Measurements from ENCODE around the gene TEC. TPM values are rescaled to one million over a fixed set of nuclear protein-coding genes. Genes with fewer than 3 reads are reported as not detected.

TEC gene
- polyA plus RNA-seq = 0.06 TPM in 1 of 2 replicates, not detected in the other

GRCh38 chr4:48268956-48269860, at the start of gene TEC:
Gene TEC (minus strand): TSS chr4:48269838. CDS start chr4:48228614, 41,224 bp downstream.

GRCh38 chr4:48134081-48134480, 135.6 kb downstream of the TEC start, which contains the start of gene TXK:
Gene TXK (minus strand): TSS chr4:48134250. CDS start chr4:48134170, 80 bp downstream.

Other genes with a start within 250 kb of the TEC start
- gene TXK, start 135.6 kb downstream of the TEC start, polyA plus RNA-seq = 0.85 TPM in 1 of 2 replicates, not detected in the other
- 7.6 and 14.9 TPM in 2 replicates for gene SLAIN2, start 71.7 kb upstream of the TEC start, polyA plus RNA-seq
- gene SLC10A4, start 213.5 kb upstream of the TEC start, polyA plus RNA-seq = 1.8 TPM in 1 of 2 replicates, not detected in the other
- gene ZAR1, start 220.4 kb upstream of the TEC start, polyA plus RNA-seq = not detected in 2 replicates

All from Purkinje cell (primary cell).